CD4-positive, alpha-beta T cell treated with Interferon gamma for 1 hour (primary cell): Measurements from ENCODE around the gene CACNA2D4.

ENCODE experiments used
- DNase-seq: peaks from one replicate; pipeline ENCODE4 v3.0.0-alpha.2; 2020

Gene CACNA2D4

DNA sequence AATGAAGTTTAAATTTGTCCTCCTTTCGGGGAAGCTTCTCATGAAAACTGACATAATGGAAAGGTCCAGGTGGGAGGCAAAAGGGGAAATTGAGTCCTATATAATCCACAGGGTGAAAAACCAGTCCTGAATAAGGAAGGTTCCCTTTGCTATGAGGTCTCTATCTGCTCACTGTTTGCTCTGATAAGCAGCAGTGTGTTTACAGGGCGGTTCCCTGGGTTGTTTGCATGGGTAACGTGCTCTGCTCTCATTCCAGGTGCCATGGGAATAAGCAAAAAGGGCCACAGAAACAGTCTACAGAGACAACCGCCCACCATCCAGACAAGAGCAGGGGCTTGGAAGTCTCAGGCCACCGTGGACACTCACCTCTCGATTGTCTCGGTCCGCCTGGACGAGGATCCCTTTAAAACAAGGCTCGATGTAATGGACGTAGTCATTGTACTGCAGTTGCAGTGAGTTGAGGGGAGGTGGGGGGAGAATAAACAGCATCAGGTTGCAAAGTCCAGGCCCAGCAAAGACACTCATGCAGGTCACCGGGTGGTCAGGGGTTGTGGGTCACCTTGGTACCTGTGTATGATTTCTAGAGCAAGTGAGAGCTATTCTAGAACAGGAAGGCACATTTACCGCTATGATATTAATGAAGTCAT, 32.7 kb downstream of the CACNA2D4 start:
- DNase-seq, result no peak

DNA sequence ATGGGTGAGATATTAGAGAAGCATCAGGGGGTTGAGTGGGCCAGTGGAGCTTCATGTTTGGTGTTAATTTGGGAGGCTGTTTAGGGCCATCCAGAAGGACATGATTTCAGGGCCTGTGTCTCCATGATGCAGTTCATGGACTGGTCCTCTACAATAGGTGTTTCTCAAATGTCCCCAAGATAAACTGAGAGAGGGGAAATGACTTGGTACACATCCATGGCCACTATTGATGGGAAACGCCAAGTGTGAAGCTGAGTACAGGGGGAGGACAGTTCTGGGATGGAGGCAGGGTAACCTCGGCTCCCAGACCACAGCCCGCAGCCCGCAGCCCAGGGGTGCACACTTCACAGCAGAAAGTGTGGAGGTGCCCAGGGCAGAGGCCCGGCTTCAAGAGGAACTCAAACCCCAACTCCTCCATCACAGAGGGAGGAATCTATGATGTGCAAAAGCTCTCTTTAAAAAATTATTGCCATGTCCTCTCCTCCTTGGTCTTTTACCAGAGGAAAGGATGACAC, 33.3 kb downstream of the CACNA2D4 start:
- DNase-seq, result no peak

DNA sequence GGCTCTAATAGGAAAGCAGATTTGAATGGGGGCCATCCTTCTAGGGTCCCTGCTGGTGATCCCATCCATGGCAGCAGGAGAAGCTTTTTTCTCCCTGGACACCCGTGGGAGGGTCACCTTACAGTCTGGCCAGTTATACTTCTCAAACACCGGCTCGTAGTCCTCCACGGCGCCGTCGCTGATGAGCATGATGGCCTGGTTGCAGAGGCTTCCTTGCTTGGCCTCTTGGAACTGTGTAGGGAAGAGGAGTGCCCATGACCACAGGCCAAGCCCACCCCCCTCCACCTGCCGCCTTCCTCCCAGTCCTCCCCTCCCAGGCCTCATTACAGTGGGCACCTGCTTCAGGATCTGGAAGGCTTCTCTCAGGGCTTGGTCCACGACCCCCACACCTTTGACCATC, 33.8 kb downstream of the CACNA2D4 start:
- no peak for DNase-seq

DNA sequence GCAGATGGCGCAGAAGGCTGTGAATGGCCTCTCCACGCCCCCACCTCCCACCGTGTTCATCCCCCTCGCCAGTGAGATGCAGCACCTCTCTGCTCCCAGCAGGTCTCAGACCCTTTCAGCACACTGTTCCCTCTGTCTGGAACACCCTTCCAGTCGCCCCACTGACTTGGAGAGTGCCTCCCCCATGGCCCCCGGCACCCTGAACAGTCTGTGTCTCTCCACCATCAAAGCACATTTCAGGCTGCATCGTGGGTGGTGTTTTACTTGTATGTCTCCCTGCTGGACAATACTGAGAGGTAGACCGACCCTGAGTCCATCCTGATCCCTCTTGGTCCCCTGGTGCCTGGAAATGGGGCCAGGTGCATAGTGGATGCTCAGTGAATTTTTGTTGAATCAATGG, 34.9 kb downstream of the CACNA2D4 start:
- DNase-seq, result no peak

DNA sequence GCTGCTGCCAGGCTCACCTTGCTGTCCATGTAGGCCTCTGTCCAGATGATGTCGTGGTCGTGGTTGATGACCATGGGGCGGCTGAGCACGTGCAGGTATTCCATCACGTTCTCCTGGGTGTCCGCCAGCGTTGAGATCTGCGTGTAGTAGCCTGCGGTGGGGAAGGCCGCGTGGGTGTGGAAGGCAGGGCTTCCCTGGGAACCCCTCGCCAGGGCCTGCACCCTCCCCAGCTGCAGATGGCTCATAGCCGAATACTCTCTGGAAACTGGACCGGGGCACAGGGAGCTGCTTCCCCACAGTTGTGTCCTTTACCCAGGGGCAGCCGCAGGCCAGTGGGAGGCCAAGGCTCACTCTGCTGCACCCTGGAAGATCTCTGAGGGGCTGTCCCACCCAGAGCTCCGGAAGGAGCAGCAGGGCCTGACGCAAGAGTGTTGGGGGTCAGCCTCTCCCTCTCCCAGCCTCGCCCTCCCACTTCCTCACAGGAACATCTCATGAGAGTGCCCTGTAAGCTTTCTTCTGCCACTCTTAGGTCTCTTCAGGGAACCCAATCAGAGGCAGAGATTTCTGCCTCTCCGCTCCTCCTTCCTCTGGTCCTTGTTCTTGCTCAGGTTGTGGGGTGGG, 35.5 kb downstream of the CACNA2D4 start:
- no peak for DNase-seq

DNA sequence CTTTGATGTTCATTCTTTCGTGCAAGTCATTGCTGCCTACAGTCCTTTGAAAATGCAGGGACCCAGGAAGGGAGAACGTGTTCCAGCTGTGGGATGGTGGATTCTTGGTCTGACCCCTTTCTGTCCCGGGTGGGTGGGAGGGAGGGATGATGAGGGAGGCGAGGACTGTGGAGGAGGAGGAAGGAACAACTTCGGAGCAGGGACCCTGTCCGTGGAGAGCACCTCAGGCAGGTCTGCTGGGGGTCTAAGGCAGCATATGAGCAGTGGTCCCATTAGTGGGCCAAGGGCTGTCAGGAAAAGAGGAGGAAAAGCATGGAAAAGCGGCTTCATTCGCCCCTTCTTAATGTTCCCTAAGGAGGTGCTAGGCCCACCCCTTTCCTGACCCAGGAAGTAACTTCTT, 36.0 kb downstream of the CACNA2D4 start:
- DNase-seq, result no peak

DNA sequence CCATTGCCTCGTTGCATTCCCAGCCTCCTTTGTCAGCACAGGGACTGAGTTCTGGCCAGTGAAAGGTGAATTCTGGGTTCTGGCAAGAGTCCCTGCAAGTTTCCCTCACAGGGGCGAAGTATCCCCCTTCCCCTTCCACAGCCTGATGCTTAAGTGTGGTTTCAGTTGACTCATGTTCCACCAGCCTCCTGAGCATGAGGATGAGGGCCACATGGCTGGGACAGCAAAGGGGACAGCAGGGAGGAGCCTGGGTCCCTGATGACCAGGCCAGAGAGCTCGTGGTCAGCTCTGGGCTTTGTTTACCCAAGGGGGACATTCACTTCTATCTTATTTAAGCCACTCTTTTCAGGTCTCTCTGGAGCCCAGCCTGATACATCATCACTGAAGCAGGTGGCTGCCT, 36.5 kb downstream of the CACNA2D4 start:
- no peak for DNase-seq

DNA sequence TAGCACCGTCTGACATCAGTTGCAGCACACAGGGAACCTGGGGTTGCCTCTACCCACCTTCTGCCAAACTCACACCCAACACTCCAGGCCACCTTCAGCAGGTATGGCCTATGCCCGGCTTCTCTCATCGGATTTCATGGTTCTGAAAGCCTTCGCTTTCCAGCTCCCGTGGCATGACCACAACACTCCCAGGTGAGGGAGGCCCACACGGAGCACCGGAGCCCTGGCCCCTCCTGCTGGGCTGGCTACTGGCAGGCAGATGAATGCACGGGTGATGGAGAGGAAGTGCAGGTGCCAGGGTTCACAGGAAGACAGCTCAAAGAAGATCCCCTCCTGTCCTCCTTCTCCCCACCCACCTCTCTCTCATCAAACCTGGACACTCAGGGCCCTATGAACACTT, 37.2 kb downstream of the CACNA2D4 start:
- DNase-seq, result no peak

DNA sequence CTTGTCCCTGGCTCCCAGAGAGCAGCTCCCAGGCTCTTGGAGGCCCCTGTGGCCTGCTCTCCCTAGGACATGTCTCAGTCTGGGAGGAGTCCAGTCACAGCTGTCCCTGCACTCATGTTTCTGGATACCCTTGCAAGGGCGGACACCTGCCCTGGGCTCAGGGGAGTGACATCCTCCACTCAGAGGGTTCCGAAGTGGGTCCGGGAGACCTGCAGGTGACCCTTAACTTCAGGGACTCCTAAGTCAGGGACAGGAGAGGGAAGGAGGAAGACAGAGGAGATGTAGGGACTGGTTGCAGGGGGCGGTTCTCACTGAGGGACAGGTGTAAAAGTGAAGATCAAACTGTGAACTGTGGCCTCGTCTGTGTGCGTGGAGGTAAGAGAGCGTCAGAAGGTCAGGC, 37.6 kb downstream of the CACNA2D4 start:
- DNase-seq, result no peak

DNA sequence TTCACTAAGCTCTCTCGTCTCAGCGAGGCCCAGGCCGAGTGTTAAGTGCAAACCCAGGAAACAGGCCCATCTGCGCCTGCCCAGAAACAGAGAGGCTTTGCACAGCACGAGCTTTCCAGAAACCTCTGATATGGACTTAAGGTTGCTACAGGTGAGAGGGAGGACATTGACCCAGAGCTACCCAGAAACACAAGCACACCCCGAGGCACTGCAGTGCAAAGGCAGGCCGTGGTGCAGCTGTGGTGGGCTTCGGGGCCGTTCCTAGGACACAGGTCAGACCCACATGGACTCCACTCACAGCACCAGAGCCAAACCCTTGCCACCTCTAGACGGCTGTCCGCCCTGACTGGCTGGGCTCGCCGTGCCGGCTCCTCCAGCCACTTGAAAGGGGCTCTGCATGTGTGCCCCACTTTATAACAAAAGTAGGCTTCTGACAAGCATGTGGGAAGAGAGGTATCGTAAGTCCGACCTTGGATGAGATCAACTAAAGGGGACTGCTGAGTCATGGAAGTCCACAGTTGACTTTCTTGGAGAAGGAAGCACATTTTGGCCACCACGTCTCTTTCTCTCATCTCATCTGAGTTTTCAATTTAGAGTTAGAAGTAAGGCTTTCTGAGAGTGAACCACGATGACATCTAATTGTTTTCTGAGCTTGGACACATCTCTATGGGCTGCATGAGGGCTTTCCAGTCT, 38.2 kb downstream of the CACNA2D4 start:
- DNase-seq, result no peak

DNA sequence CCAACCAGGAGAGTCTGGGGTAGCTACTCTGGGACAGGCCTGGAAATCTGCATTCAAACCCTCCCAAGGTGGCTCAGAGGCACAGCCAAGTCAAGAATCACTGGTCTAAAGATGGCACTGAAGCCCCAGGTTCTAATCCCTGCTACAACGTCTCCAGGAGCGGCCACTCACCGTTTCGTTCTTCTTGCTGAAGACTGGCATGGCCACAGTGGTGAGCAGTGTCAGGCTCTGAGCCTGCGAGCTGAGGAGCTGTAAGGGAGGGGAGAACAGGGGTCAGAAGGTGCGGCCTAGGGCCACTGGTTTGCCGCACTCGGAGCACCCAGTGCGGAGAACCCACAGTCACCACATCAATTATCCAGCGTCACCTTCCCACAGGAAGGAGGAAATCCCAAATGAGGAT, 38.8 kb downstream of the CACNA2D4 start:
- no peak for DNase-seq

DNA sequence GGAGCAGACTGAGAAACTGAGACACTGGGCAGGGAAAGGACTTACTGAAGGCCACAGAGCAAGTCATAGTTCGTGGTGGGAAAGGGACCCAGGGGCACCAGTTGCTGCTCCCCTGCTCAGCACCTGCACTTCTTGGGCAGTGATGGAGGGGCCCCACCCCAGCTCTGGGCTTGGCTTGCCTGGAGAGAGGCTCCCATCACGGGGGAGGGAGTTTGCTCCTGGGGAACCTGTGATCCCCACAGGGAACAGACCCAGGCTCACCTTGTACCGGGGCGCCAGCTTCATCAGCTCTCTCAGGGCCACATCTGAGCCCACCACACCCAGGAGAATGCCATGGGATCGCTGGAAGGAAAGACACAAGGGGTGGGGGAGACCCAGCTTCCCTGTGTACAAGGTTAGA, 39.8 kb downstream of the CACNA2D4 start:
- no peak for DNase-seq

DNA sequence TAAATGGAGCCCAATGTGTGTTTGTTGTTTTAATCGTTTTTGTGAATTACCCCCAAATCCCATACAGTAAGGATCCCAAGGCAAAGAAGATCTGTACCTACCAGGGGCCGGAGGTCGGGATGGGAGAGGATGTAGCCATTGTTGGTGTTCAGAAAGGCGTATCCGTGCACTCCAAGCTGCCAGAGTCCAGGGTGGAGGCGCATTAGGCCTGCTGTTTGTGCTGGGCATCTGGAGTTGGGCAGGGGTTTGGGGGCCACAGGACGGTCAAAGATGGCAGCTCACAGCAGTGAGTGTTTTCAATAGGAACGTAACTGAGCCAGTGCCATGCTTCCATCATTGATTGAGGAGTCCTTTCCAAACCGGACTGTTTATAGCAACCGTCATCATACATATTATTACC, 40.2 kb downstream of the CACNA2D4 start:
- DNase-seq, result no peak

DNA sequence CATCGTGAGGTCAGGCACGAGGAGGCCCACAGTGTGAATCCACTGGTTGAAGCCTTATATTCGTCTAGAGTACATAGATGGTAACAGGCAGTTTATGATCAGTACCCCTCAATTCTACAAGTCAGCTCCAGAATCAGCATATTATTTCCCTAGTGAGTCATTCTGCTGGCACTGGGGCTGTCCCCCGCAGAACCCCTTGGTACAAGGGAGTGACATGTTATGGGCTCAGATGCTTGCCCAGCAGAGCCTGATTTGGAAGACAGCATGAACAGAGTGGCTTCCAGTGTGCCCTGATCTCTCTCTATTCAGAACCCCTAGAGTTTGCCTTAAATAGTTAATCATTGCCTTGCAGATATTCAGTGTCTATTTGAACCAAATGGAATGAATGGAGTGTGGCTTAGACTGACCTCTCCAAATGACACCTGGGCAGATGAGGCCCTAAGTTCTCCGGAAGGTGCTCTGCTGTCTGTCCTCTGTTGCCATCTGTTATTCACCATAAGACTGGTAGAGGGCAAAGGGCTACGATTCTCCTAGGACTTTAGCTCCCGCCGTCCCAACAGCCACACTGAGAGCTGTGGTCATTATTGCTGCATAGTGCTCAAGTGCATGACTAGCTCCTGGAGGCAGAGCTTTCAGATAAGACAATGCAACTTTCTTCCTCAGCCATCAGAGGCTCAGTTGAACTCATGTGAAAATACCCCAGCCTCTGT, 41.1 kb downstream of the CACNA2D4 start:
- DNase-seq, result no peak

DNA sequence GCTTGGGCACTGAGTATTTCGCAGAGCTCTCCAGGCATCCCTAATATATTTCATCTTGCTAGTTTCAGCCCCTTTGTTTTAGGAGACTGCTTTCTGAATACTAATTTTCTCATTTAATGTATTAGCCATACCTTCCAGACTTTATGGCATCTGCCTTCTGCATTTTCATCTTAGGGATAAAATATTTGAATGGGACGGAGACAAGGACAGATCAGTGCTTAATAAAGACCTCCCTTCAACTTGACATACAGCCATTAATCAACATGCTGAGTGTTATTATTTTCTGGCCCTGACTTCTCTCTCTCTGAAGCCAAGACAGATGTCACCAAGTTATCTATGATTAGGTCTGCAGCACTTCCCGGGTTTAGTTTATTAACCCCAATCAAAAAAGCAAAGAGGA, 42.4 kb downstream of the CACNA2D4 start:
- DNase-seq, result no peak

DNA sequence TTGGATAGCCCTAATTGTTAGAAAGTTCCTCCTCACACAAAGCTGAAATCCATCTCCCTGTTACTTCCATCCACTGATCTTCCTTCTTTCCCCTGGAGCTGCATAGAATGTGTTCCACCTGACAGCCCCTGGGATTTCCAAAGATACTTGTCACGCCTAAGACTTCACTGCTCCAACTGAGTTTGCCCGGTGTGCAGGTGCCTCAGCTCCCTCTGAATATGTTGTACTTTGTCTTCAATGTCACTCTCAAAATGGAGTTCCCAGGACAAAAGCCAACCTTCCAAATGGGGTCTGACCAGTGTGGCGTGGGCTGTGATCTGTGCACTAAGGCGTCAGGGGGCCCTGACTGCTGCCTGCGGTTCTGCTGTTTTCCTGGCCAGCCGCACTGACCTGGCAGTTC, 42.8 kb downstream of the CACNA2D4 start:
- no peak for DNase-seq

DNA sequence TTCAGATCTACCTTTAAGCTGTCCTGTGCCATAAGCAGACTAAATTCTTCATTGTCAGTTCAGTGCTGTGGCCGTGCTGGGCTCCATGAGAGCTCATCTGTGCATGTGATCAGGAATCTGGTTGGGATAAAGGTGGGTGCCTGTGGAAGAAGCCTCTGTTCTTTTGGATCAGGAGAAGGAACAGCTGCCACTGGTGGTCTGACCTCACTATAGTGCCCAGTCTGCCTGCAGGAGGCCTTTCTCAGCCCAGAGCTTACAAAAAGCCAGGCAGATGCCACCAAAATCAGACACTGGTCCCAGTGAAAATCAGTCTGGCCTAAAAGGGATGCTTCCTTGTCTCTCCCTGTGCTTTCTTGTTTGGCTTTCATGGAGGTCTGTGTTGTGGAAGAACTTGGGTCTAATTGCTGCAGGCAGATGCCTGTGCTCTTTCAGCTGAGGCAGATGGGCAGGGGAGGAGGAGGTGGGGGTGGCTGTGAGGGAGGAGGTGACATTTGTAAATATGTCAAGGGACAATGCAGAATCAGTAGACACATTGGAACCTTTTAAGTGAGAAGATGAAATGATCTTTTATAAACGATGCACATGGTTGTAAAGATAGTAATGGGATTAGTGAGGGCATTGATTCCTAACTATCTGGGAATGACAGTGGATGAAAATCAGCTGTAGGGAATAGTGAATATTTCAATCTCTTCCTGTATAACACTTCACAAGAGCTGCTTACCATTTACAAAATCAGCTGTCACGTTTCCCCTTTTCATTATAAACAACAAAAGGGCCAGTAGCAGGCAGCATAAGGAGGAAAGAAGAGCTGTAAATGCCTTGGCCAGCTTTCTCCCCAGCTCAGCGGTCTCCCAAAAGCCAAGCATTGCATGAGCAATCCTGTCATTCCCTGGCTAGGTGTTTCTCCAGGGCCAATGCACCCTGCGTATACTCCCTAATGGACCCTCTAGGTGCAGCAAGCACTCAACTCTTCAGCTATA, 44.6 kb downstream of the CACNA2D4 start:
- DNase-seq, result no peak

DNA sequence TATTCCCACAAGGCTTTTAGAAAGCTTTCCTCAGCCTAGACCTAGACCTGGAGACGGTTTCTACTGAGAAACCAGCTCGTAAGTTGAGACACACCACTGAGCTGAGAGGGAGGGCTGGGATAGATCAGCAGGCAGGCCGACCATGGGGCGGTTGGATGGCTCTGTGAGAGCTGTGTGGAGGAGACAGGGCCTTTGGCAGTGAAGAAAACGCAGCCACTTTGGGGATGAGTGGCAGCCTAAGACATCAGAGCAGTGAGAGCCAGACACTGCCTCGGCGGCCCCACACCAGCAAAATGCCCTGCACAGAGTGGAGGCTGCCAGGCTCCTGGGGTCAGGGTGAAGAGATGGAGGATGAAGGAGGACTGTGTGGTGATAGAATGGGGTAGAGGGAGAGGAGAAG, 46.0 kb downstream of the CACNA2D4 start:
- DNase-seq, result no peak

DNA sequence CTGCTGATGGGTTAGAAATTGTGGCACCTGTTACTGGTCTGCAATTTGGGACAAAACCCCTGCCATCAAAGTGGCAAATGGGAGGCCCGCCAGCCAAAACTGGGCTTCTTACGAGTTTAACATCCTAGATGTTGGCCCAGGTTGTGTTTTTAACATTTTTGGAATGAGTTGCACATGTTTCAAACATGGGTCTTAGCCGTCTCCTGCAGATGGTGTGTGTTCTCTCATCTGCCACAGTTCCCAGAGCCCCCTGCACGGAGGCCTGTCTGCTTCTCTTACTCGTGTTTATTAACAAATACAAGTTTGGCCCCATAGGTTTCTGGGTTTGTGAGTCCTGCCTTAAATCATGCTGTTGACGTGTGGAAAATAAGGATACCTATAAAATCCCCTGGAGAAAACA, 46.5 kb downstream of the CACNA2D4 start:
- DNase-seq, result no peak

DNA sequence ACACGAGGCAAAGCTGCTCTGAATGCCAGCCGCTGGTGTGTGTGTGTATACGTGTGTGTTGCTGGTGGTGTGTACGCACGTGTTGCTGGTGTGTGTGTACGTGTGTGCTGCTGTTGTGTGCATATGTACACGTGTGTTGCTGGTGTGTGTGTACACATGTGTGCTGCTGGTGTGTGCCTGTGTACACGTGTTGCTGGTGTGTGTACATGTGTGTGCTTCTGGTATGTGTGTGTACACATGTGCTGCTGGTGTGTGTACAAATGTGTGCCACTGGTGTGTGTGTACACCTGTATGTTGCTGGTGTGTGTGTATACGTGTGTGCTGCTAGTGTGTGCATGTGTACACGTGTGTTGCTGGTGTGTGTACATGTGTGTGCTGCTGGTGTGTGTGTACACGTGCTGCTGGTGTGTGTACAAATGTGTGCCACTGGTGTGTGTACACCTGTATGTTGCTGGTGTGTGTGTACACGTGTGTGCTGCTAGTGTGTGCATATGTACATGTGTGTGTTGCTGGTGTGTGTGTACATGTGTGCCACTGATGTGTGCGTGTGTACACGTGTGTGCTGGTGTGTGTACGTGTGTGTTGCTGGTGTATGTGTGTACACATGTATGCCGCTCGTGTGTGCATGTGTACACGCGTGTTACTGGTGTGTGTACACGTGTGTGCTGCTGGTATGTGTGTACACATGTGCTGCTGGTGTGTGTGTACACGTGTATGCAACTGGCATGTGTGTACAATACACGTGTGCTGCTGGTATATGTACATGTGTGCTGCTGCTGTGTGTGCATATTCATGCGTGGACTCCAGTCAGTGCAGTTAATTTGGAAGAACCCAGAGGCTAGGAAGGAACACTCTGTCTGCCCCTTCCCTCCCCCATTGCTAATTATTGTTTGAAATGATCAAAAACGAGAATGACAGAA, 47.2 kb downstream of the CACNA2D4 start:
- DNase-seq, result no peak

DNA sequence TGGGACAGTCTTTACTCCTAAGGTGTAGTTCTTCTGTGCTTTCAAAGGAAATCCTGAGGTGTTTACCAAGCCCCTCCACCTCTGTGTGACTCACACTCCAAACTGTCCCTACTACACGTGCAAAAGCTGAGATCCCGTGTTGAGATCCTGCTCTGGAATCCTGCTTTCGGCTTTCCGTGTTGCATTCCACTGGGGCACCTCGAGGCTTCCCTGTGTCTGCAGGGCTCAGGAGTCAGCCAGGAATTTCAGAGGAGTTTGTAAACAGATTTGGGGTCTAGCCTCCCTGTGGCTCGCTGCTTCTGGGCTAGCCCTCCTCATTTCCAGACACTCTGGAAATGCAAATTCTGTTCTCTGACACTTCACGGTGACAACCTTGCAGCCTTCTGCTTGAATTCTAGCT, 48.4 kb downstream of the CACNA2D4 start:
- DNase-seq, result no peak
